Neural crest cell (in vitro differentiated cells): Measurements from ENCODE around the gene TFRC. TPM values are rescaled to one million over a fixed set of nuclear protein-coding genes. Genes with fewer than 3 reads are reported as not detected.

Experiments
- DNase-seq: peaks from one replicate; pipeline ENCODE4 v3.0.0; 2021; ENCODE audit warnings: low read depth, mixed read lengths, low spot score
- H3K27ac Mint-ChIP-seq: one replicate; pipeline ENCODE4 v1.8.0; 2021; ENCODE audit warnings: mild to moderate bottlenecking, mixed read lengths; ENCODE audit not compliant: unreplicated experiment
- H3K27me3 Mint-ChIP-seq: 2 replicates; pipeline ENCODE4 v1.8.0; 2021; ENCODE audit warnings: low read depth, mild to moderate bottlenecking, mixed read lengths
- H3K36me3 Mint-ChIP-seq: 2 replicates; pipeline ENCODE4 v1.8.0; 2021; ENCODE audit warnings: low read depth, mild to moderate bottlenecking, mixed read lengths
- H3K4me1 Mint-ChIP-seq: 2 replicates; pipeline ENCODE4 v1.8.0; 2021; ENCODE audit warnings: mixed read lengths
- H3K4me3 Mint-ChIP-seq: one replicate; pipeline ENCODE4 v1.8.0; 2021; ENCODE audit warnings: mild to moderate bottlenecking, mixed read lengths
- H3K9me3 Mint-ChIP-seq: 2 replicates; pipeline ENCODE4 v1.8.0; 2021; ENCODE audit warnings: mixed read lengths
- total RNA-seq: library from RNA; stranded (reverse); gene quantifications from 2 replicates; pipeline ENCODE4 v1.2.1, GENCODE V29; 2021
- TF ChIP-seq, protein P1 (sequence below): fragments of 200-600 bp; sonication (generic); conservative IDR thresholded peaks from 2 replicates; pipeline ENCODE4 v1.5.0; 2021; ENCODE audit warnings: antibody characterized with exemption, mild to moderate bottlenecking

The TFRC gene
- total RNA-seq, 1 donor from 2014 or later, result 84.4 TPM

GRCh38 chr3:196012941-196013476 lies 68.9 kb downstream of the TFRC start:
- H3K27me3 Mint-ChIP-seq, result peaks cover 9% of the 10 kb centered on the region
- H3K4me3 Mint-ChIP-seq, result no peak overlapping the region
- TF ChIP-seq, protein P1, sequence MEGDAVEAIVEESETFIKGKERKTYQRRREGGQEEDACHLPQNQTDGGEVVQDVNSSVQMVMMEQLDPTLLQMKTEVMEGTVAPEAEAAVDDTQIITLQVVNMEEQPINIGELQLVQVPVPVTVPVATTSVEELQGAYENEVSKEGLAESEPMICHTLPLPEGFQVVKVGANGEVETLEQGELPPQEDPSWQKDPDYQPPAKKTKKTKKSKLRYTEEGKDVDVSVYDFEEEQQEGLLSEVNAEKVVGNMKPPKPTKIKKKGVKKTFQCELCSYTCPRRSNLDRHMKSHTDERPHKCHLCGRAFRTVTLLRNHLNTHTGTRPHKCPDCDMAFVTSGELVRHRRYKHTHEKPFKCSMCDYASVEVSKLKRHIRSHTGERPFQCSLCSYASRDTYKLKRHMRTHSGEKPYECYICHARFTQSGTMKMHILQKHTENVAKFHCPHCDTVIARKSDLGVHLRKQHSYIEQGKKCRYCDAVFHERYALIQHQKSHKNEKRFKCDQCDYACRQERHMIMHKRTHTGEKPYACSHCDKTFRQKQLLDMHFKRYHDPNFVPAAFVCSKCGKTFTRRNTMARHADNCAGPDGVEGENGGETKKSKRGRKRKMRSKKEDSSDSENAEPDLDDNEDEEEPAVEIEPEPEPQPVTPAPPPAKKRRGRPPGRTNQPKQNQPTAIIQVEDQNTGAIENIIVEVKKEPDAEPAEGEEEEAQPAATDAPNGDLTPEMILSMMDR, result no peak
- H3K36me3 Mint-ChIP-seq, result peaks cover 4% of the 10 kb centered on the region
- no peak for DNase-seq
- H3K9me3 Mint-ChIP-seq, result peaks cover 4% of the 10 kb centered on the region
- no peak overlapping the region for H3K27ac Mint-ChIP-seq
- no peaks in the 10 kb centered on the region for H3K4me1 Mint-ChIP-seq

DNA sequence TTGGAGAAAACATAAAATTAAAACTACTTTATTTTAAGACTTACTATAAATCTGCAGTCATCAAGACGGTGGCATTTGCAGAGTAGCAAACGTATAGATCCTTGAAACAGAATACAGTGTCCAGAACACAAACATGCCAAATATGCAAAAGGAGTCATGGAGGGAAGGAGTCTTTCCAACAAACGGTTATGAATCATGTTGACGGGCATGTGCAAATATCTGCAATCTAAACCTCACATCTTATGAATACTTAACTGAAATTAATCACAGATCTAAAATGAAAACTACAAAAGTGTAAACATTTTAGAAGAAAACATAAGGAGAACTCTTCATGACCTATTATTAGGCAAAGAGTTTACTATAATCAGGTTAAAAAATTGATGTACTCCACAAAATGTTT lies 69.4 kb downstream of the TFRC start:
- H3K4me3 Mint-ChIP-seq, result no peak overlapping the region
- no peak overlapping the region for H3K27ac Mint-ChIP-seq
- no peak for DNase-seq
- no peaks in the 10 kb centered on the region for H3K4me1 Mint-ChIP-seq
- TF ChIP-seq, protein P1, result no peak
- H3K9me3 Mint-ChIP-seq, result peaks cover 4% of the 10 kb centered on the region
- H3K27me3 Mint-ChIP-seq, result peaks cover 9% of the 10 kb centered on the region
- H3K36me3 Mint-ChIP-seq, result peaks cover 4% of the 10 kb centered on the region

- TF ChIP-seq, protein P1, result no peak
- Mint-ChIP-seq H3K4me3 (no peak overlapping the region), H3K27me3 (peaks cover 9% of the 10 kb centered on the region), H3K36me3 (peaks cover 4% of the 10 kb centered on the region), H3K27ac (no peak overlapping the region), H3K4me1 (no peaks in the 10 kb centered on the region), H3K9me3 (peaks cover 4% of the 10 kb centered on the region)
- DNase-seq, result no peak
These were observed 72.4 kb downstream of the TFRC start for GRCh38 chr3:196009456-196009855.

- Mint-ChIP-seq H3K36me3 (peaks cover 4% of the 10 kb centered on the region), H3K27me3 (peaks cover 9% of the 10 kb centered on the region), H3K9me3 (peaks cover 4% of the 10 kb centered on the region), H3K4me3 (no peak overlapping the region), H3K4me1 (no peaks in the 10 kb centered on the region), H3K27ac (no peak overlapping the region)
- TF ChIP-seq, protein P1, result no peak
- no peak for DNase-seq
These were observed 73.0 kb downstream of the TFRC start for GRCh38 chr3:196008929-196009328.

- Mint-ChIP-seq H3K9me3 (peaks cover 4% of the 10 kb centered on the region), H3K4me3 (no peak overlapping the region), H3K36me3 (peaks cover 4% of the 10 kb centered on the region), H3K27me3 (peaks cover 9% of the 10 kb centered on the region), H3K27ac (no peak overlapping the region), H3K4me1 (no peaks in the 10 kb centered on the region)
- TF ChIP-seq, protein P1, result no peak
- DNase-seq, result no peak
These were observed 73.5 kb downstream of the TFRC start for GRCh38 chr3:196008387-196008786.
